Measurements from ENCODE around the gene ZPLD1.

Gene ZPLD1

DNA sequence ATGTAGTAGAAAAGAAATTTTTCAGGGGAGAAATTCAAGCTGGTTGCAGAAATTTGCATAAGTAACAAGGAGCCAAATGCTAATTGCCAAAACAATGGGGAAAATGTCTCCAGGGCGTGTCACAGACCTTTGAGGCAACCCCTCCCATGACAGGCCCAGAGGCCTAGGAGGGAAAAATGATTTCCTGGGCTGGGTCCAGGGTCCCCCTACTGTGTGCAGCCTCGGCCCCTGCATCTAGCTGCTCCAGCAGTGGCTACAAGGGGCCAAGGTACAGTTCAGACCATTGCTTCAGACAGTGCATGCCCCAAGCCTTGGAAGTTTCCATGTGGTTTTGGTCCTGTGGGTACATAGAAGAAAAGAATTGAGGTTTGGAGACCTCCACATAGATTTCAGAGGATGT lies 70.7 kb downstream of the ZPLD1 start:
- Histone ChIP-seq H4K20me1 (ENCODE audit: insufficient read depth, low read length) (no peaks in the 10 kb centered on the region), H3K9me2 (ENCODE audit: low read depth, low read length) (no peaks in the 10 kb centered on the region), H3K27ac (ENCODE audit: low read depth, low read length, poor library complexity, severe bottlenecking) (no peak overlapping the region), H3F3A (ENCODE audit: insufficient read depth, low read length) (no peaks in the 10 kb centered on the region), H3K36me3 (ENCODE audit: insufficient read depth, low read length) (no peaks in the 10 kb centered on the region), H3K4me2 (ENCODE audit: low read length) (no peak overlapping the region), H3K4me1 (ENCODE audit: insufficient read depth, low read length, severe bottlenecking) (no peaks in the 10 kb centered on the region), H3K9ac (ENCODE audit: low read length) (no peak overlapping the region), H3K79me2 (ENCODE audit: insufficient read depth, low read length) (no peaks in the 10 kb centered on the region), H2AFZ (ENCODE audit: low read length) (no peak overlapping the region), H3K27me3 (ENCODE audit: insufficient read depth, low read length) (no peaks in the 10 kb centered on the region), H3K9me3 (ENCODE audit: low read length) (no peaks in the 10 kb centered on the region), H3K4me3 (ENCODE audit: low read depth, low read length, poor library complexity, severe bottlenecking) (no peak overlapping the region)
- TF ChIP-seq EZH2 (IDR thresholded peaks at IDR 0.05; ENCODE audit: borderline replicate concordance, low read length), result no peak
- TF ChIP-seq, protein P1, sequence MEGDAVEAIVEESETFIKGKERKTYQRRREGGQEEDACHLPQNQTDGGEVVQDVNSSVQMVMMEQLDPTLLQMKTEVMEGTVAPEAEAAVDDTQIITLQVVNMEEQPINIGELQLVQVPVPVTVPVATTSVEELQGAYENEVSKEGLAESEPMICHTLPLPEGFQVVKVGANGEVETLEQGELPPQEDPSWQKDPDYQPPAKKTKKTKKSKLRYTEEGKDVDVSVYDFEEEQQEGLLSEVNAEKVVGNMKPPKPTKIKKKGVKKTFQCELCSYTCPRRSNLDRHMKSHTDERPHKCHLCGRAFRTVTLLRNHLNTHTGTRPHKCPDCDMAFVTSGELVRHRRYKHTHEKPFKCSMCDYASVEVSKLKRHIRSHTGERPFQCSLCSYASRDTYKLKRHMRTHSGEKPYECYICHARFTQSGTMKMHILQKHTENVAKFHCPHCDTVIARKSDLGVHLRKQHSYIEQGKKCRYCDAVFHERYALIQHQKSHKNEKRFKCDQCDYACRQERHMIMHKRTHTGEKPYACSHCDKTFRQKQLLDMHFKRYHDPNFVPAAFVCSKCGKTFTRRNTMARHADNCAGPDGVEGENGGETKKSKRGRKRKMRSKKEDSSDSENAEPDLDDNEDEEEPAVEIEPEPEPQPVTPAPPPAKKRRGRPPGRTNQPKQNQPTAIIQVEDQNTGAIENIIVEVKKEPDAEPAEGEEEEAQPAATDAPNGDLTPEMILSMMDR (IDR thresholded peaks at IDR 0.05; ENCODE audit: low read length), result no peak

DNA sequence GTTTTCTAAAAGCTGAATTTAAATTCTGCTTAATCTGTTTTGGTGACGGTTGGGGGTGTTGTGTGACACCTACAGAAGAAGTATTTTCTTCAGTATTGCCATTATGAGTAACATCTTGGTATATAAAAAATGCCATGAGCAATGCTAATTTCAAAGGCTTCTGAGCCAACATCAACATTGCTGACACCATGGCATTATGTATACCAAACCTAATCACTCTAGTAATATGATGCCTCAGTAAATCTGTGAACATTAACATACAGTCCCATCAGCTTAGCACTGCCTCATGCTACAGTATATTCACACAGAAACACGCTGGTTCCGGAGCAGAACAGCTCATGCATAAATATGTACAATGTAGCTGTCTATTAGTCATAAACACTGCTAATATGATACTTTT lies 75.8 kb downstream of the ZPLD1 start:
- Histone ChIP-seq H3K9me2 (ENCODE audit: low read depth, low read length) (no peaks in the 10 kb centered on the region), H2AFZ (ENCODE audit: low read length) (no peak overlapping the region), H3K79me2 (ENCODE audit: insufficient read depth, low read length) (no peaks in the 10 kb centered on the region), H3K4me1 (ENCODE audit: insufficient read depth, low read length, severe bottlenecking) (no peaks in the 10 kb centered on the region), H3F3A (ENCODE audit: insufficient read depth, low read length) (no peaks in the 10 kb centered on the region), H4K20me1 (ENCODE audit: insufficient read depth, low read length) (no peaks in the 10 kb centered on the region), H3K4me2 (ENCODE audit: low read length) (no peak overlapping the region), H3K27ac (ENCODE audit: low read depth, low read length, poor library complexity, severe bottlenecking) (no peak overlapping the region), H3K27me3 (ENCODE audit: insufficient read depth, low read length) (no peaks in the 10 kb centered on the region), H3K4me3 (ENCODE audit: low read depth, low read length, poor library complexity, severe bottlenecking) (no peak overlapping the region), H3K9me3 (ENCODE audit: low read length) (no peaks in the 10 kb centered on the region), H3K9ac (ENCODE audit: low read length) (no peak overlapping the region), H3K36me3 (ENCODE audit: insufficient read depth, low read length) (no peaks in the 10 kb centered on the region)
- TF ChIP-seq, protein P1 (IDR thresholded peaks at IDR 0.05; ENCODE audit: low read length), result no peak
- TF ChIP-seq EZH2 (IDR thresholded peaks at IDR 0.05; ENCODE audit: borderline replicate concordance, low read length), result no peak

DNA sequence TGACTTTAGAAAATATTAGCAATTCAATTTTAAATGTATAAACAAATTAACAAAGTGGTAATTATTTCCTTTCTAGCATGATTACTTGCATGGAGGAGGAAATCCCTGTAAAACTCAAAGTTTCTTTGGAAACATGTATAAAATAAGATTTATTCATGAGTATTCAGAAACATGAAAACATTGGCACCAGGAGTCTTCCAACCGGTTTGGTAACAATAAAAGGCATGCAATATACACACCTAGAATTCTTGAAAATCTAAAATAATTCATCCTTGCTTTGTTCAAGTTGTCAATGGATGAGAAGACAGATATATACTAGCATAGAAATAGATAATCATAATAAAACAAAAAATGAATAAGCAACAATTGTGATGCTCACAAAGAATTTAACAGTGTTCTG lies 76.4 kb downstream of the ZPLD1 start:
- Histone ChIP-seq H3K9me3 (ENCODE audit: low read length) (no peaks in the 10 kb centered on the region), H3K9me2 (ENCODE audit: low read depth, low read length) (no peaks in the 10 kb centered on the region), H3K27me3 (ENCODE audit: insufficient read depth, low read length) (no peaks in the 10 kb centered on the region), H3K27ac (ENCODE audit: low read depth, low read length, poor library complexity, severe bottlenecking) (no peak overlapping the region), H3K79me2 (ENCODE audit: insufficient read depth, low read length) (no peaks in the 10 kb centered on the region), H3K9ac (ENCODE audit: low read length) (no peak overlapping the region), H3K36me3 (ENCODE audit: insufficient read depth, low read length) (no peaks in the 10 kb centered on the region), H3K4me1 (ENCODE audit: insufficient read depth, low read length, severe bottlenecking) (no peaks in the 10 kb centered on the region), H3F3A (ENCODE audit: insufficient read depth, low read length) (no peaks in the 10 kb centered on the region), H2AFZ (ENCODE audit: low read length) (no peak overlapping the region), H3K4me2 (ENCODE audit: low read length) (no peak overlapping the region), H4K20me1 (ENCODE audit: insufficient read depth, low read length) (no peaks in the 10 kb centered on the region), H3K4me3 (ENCODE audit: low read depth, low read length, poor library complexity, severe bottlenecking) (no peak overlapping the region)
- TF ChIP-seq, protein P1 (IDR thresholded peaks at IDR 0.05; ENCODE audit: low read length), result no peak
- no peak for TF ChIP-seq EZH2 (IDR thresholded peaks at IDR 0.05; ENCODE audit: borderline replicate concordance, low read length)

Measured in OCI-LY1 (cell line).